CD4-positive, alpha-beta memory T cell (primary cell): Measurements from ENCODE around the gene ANKRD28. TPM values are rescaled to one million over a fixed set of nuclear protein-coding genes. Genes with fewer than 3 reads are reported as not detected.
A peak's percentile ranks its signal among the peaks of the same experiment; 100 is the strongest.

ENCODE experiments used
- CTCF ChIA-PET: fragments of 350-600 bp; sonication (Branson Sonifier 250); formaldehyde crosslinking; loops from one replicate; lab custom pipeline; 2021; ENCODE audit warnings: inconsistent platforms; ENCODE audit not compliant: partially characterized antibody; lab: Charles Lee
- POLR2A ChIA-PET: fragments of 350-600 bp; sonication (Branson Sonifier 250); formaldehyde crosslinking; loops from one replicate; lab custom pipeline; 2021; ENCODE audit not compliant: partially characterized antibody; lab: Charles Lee
- DNase-seq, 5 donors: peaks; one replicate each; pipeline versions ENCODE4 v3.0.0 to v3.0.0-alpha.2; 2020 to 2022; ENCODE audit warnings: mixed read lengths in 1 of 5
- H3K27ac ChIP-seq: one replicate; pipeline ENCODE4 v1.7.0; 2013; ENCODE audit warnings: low read depth, low read length
- H3K27me3 ChIP-seq: 2 replicates; pipeline ENCODE4 v1.7.0; 2013; ENCODE audit warnings: mild to moderate bottlenecking, low read length, moderate library complexity; ENCODE audit not compliant: insufficient read depth
- H3K36me3 ChIP-seq: 2 replicates; pipeline ENCODE4 v1.7.0; 2013; ENCODE audit warnings: mild to moderate bottlenecking, low read length, moderate library complexity; ENCODE audit not compliant: insufficient read depth
- H3K4me1 ChIP-seq: 2 replicates; pipeline ENCODE4 v1.7.0; 2013; ENCODE audit warnings: mild to moderate bottlenecking, low read length, moderate library complexity; ENCODE audit not compliant: insufficient read depth
- H3K4me3 ChIP-seq, 2 donors: one replicate each; pipeline ENCODE4 v1.7.0; 2013; ENCODE audit warnings: low read length in 2 of 2, mild to moderate bottlenecking in 1 of 2
- H3K9me3 ChIP-seq, 2 donors: one replicate each; pipeline ENCODE4 v1.7.0; 2013; ENCODE audit warnings: low read length in 2 of 2, control low read depth in 1 of 2; ENCODE audit not compliant: control insufficient read depth in 1 of 2
- H3K27ac Mint-ChIP-seq, 7 donors: one replicate each; pipeline ENCODE4 v1.8.0; 2020 to 2021; ENCODE audit warnings: mixed read lengths in 7 of 7, mild to moderate bottlenecking in 6 of 7, inconsistent platforms in 3 of 7, moderate library complexity in 3 of 7
- H3K27me3 Mint-ChIP-seq, 2 donors: one replicate each; pipeline ENCODE4 v1.8.0; 2020 to 2021; ENCODE audit warnings: mixed read lengths in 2 of 2
- H3K36me3 Mint-ChIP-seq, 2 donors: one replicate each; pipeline ENCODE4 v1.8.0; 2020 to 2021; ENCODE audit warnings: mixed read lengths in 2 of 2, inconsistent platforms in 1 of 2, mild to moderate bottlenecking in 1 of 2
- H3K4me1 Mint-ChIP-seq, 4 donors: one replicate each; pipeline ENCODE4 v1.8.0; 2020 to 2021; ENCODE audit warnings: mixed read lengths in 4 of 4, mild to moderate bottlenecking in 1 of 4
- H3K4me3 Mint-ChIP-seq, 8 donors: one replicate each; pipeline ENCODE4 v1.8.0; 2020 to 2021; ENCODE audit warnings: mixed read lengths in 8 of 8, mild to moderate bottlenecking in 7 of 8, moderate library complexity in 6 of 8, inconsistent platforms in 3 of 8
- H3K9me3 Mint-ChIP-seq, 8 donors: one replicate each; pipeline ENCODE4 v1.8.0; 2020 to 2021; ENCODE audit warnings: mixed read lengths in 8 of 8, mild to moderate bottlenecking in 5 of 8, inconsistent platforms in 3 of 8, moderate library complexity in 1 of 8
- intact Hi-C: fragments of 100-400 bp; cut with micrococcal nuclease; formaldehyde crosslinking; loops from one replicate; pipeline ENCODE4 v1.15.1; 2023
- polyA plus RNA-seq, 2 donors: library from polyadenylated mRNA; unstranded; fragments of 300-500 nt; fragmentation: Illumina TruSeq; gene quantifications; one replicate each; pipeline ENCODE4 v1.2.3, GENCODE V29; 2021
- total RNA-seq, 2 experiments: library from RNA; stranded (reverse); gene quantifications; one replicate each; pipeline ENCODE4 v1.2.3, GENCODE V29; 2021

ANKRD28 gene
- total and polyA plus RNA-seq, 4 experiments from 2014 or later: 8.5 to 42.0 (median 27.2) TPM

DNA sequence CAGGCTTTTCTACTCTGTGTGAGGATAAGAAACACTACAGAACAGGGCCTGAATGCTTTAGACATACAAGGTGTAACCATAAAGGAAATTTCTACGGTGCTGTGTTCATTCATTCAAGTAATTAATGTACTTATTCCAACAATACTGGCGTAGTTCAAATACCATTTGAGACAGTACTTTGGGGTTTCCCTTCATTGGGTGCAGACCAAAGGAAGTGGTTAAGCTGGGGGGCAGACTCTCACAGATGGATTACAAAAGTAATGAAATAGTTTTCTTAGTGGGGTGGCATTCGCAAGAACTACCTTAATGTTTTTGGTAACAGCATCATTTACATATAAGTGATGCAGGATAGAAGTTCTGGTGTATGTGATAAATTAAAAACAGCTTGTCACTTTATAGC, 130.3 kb downstream of the ANKRD28 start:
- Mint-ChIP-seq H3K9me3 (peaks cover 0 to 7% (median 0%) of the 10 kb centered on the region in 8 donors), H3K4me1 (peaks cover 14 to 31% (median 22%) of the 10 kb centered on the region in 4 donors), H3K27ac (peak overlapping the region; percentile 4 to 64 (median 52)), H3K4me3 (peak overlapping the region in 7 of 8 donors; percentile 14 to 56 (median 49)), H3K27me3 (no peaks in the 10 kb centered on the region), H3K36me3 (peaks cover 23 to 34% of the 10 kb centered on the region in 2 donors)
- H3K9me3 ChIP-seq: no peaks in the 10 kb centered on the region
- H3K36me3 ChIP-seq: peaks cover 9% of the 10 kb centered on the region
- H3K27ac ChIP-seq: no peak overlapping the region
- H3K4me3 ChIP-seq: no peak overlapping the region
- POLR2A ChIA-PET: interaction anchor here (1.0 to 1.9 kb wide), 4 partner anchors 19 to 130 kb away, joined by 3 to 5 read pairs (median 3); partner anchors contain the start of genes BTD and HACL1
- peaks cover 17% of the 10 kb centered on the region for H3K4me1 ChIP-seq
- no peaks in the 10 kb centered on the region for H3K27me3 ChIP-seq
- DNase-seq: peak; percentile 58 to 78 (median 65)
- intact Hi-C loops: loop anchor here (5.0 kb wide), 1 partner anchor 35 kb away; no protein-coding TSS in a partner anchor
- CTCF ChIA-PET: interaction anchor here (1.0 to 1.4 kb wide), 3 partner anchors 20 to 144 kb away, joined by 3 to 4 read pairs (median 3); no protein-coding TSS in a partner anchor

DNA sequence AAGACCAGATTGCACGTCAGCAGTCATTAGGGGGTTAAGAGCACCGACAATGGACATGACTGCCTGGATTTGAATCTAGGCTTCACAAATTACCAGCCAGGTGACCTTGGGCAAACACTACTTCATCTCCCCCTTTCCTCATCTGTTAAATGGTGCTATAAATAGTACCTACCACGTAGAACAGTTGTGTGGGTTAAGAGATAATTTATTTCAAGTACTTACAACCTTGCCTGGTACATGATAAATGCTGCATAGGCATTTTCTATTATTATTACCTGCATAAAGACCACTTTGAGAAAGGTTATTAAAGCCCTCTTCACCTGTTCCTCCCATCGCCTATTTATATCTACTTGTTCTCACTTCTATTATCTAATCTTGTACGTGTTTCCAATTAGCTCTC, 131.5 kb downstream of the ANKRD28 start:
- intact Hi-C loops: loop anchor here (5.0 kb wide), 1 partner anchor 34 kb away; no protein-coding TSS in a partner anchor
- ChIA-PET CTCF (interaction anchor here (0.9 to 1.4 kb wide), 2 partner anchors 10 to 36 kb away, joined by 3 read pairs; no protein-coding TSS in a partner anchor), POLR2A (interaction anchor here (0.5 to 1.9 kb wide), 2 partner anchors 65 to 73 kb away, joined by 3 to 5 read pairs; partner anchors contain the start of genes BTD and HACL1)
- Mint-ChIP-seq H3K36me3 (peaks cover 20 to 34% of the 10 kb centered on the region in 2 donors), H3K4me3 (no peak overlapping the region), H3K27me3 (no peaks in the 10 kb centered on the region), H3K4me1 (peaks cover 14 to 33% (median 25%) of the 10 kb centered on the region in 4 donors), H3K27ac (no peak overlapping the region), H3K9me3 (peaks cover 0 to 13% (median 5%) of the 10 kb centered on the region in 8 donors)
- Histone ChIP-seq H3K9me3 (no peaks in the 10 kb centered on the region), H3K27ac (no peak overlapping the region), H3K27me3 (no peaks in the 10 kb centered on the region), H3K4me1 (peaks cover 17% of the 10 kb centered on the region), H3K4me3 (no peak overlapping the region), H3K36me3 (peaks cover 9% of the 10 kb centered on the region)
- DNase-seq: no peak

DNA sequence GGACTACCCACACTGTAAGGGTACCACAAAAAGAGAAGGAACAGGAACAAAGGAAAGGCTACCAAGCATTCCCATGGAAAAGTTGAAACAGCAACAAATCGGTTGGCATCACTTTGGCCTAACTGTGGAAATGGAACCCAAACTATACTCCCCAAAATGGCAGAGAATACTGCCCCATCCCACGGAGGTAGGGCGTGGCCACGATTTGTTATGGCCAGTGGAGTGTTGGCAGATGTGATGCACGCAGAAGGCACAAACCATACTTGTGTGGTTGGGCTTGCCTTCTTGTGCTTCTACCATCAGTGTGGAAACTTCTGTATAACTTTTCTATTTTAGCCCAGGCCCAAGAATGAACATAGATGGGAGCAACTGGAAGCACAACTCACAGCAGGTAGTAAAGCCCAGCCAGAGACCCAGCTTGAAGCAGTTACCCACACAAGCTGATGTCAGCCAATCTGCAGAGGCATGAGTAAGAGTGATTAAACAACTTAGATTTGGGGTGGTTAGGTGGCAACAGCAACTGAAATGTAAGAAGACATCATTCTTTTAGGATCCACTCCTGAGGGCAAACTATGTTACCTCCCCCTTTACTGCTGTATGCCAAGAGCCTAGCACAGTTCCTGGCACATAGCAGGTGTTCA, 132.1 kb downstream of the ANKRD28 start:
- CTCF ChIA-PET: interaction anchor here (1.0 kb wide), 1 partner anchor 9 kb away, joined by 3 read pairs; no protein-coding TSS in a partner anchor
- H3K36me3 ChIP-seq: peaks cover 9% of the 10 kb centered on the region

DNA sequence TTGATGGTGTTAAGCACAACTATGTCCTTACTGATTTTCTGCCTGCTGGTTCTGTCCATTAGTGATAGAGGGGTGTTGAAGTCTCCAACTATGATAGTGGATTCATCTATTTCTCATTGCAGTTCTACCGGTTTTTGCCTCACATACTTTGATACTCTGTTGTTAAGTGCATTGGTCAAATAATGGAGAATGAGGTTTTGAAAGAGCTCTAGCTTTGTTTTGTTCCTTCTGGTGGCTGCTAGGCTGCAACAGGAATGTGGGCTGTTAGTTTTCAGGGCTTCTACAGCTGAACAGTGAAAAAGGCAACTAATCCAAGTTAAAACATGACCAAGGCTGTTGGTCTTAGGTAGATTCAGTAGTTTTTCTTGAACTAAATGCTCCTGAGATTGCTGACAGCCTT, 133.6 kb downstream of the ANKRD28 start:
- Mint-ChIP-seq H3K4me3 (no peak overlapping the region), H3K9me3 (peaks cover 3 to 18% (median 6%) of the 10 kb centered on the region in 8 donors), H3K4me1 (peaks cover 21 to 46% (median 31%) of the 10 kb centered on the region in 4 donors), H3K36me3 (peaks cover 7 to 21% of the 10 kb centered on the region in 2 donors), H3K27ac (no peak overlapping the region), H3K27me3 (no peaks in the 10 kb centered on the region)
- H3K27ac ChIP-seq: no peak overlapping the region
- H3K4me1 ChIP-seq: peaks cover 29% of the 10 kb centered on the region
- CTCF ChIA-PET: no interaction called here
- no peaks in the 10 kb centered on the region for H3K27me3 ChIP-seq
- intact Hi-C loops: no loop called here
- no peak overlapping the region for H3K4me3 ChIP-seq
- no peaks in the 10 kb centered on the region for H3K36me3 ChIP-seq
- POLR2A ChIA-PET: interaction anchor here (0.9 to 1.3 kb wide), 2 partner anchors 15 to 17 kb away, joined by 4 read pairs; no protein-coding TSS in a partner anchor
- DNase-seq: no peak
- H3K9me3 ChIP-seq: no peaks in the 10 kb centered on the region

More for the DNA sequence above, 132.1 kb downstream of the ANKRD28 start:
- H3K4me1 Mint-ChIP-seq: peaks cover 15 to 34% (median 24%) of the 10 kb centered on the region in 4 donors
- peaks cover 0 to 13% (median 5%) of the 10 kb centered on the region in 8 donors for H3K9me3 Mint-ChIP-seq
- POLR2A ChIA-PET: no interaction called here
- Histone ChIP-seq H3K27me3 (no peaks in the 10 kb centered on the region), H3K4me1 (peaks cover 17% of the 10 kb centered on the region), H3K4me3 (no peak overlapping the region), H3K9me3 (no peaks in the 10 kb centered on the region), H3K27ac (no peak overlapping the region)
- H3K4me3 Mint-ChIP-seq: no peak overlapping the region
- no peak for DNase-seq
- intact Hi-C loops: loop anchor here (5.0 kb wide), 1 partner anchor 33 kb away; no protein-coding TSS in a partner anchor
- H3K36me3 Mint-ChIP-seq: peaks cover 15 to 28% of the 10 kb centered on the region in 2 donors
- H3K27me3 Mint-ChIP-seq: no peaks in the 10 kb centered on the region
- peak overlapping the region in 1 of 7 donors; percentile 21 for H3K27ac Mint-ChIP-seq

DNA sequence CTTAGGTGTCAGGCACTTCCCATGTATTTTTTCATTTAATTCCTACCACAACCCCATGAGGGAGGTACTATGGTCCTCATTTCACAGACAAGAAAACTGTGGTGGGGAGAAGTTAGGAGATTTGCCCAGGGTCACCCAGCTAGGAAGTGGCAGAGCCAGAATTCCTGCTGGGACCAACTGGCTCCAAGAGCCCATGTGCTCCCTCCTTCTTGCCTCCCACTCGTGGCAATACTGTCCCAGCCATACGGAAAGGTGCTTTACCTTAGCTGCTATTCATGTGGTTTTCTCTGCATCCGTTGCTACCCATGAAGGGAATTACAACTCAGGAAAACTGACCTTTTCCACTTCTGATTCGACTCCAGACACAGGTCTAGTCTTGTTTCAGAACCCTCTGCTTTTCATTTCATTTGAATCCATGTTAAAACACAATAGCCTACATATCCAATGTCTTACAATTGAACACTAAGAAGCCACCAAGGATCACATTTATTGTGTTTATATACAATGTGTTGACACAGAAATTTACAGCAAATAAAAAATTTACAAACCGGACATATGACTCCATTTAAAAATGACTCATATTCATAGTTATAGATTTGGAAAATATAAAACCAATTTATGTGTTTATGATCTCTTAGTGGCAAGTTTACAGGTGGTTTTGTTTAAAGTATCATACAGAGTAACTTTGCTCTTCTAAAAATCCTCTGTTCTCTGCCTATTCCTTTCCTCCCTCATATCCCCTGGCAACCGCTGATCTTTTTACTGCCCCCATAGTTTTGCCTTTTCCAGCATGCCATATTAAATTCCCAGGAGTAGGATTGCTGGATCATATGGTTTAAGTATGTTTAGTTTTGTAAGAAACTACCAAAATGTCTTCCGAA, 137.5 kb downstream of the ANKRD28 start:
- Histone ChIP-seq H3K27ac (no peak overlapping the region), H3K27me3 (no peaks in the 10 kb centered on the region), H3K4me1 (peaks cover 14% of the 10 kb centered on the region), H3K36me3 (no peaks in the 10 kb centered on the region), H3K9me3 (peaks cover 0 to 16% of the 10 kb centered on the region in 2 donors), H3K4me3 (no peak overlapping the region)
- POLR2A ChIA-PET: interaction anchor here (0.8 kb wide), 1 partner anchor 59 kb away, joined by 4 read pairs; the partner anchor contains the start of genes BTD and HACL1
- Mint-ChIP-seq H3K4me1 (peaks cover 7 to 28% (median 13%) of the 10 kb centered on the region in 4 donors), H3K27me3 (no peaks in the 10 kb centered on the region), H3K36me3 (peaks cover 8 to 32% of the 10 kb centered on the region in 2 donors), H3K27ac (peak overlapping the region in 1 of 7 donors; percentile 65), H3K9me3 (peaks cover 7 to 54% (median 29%) of the 10 kb centered on the region in 8 donors), H3K4me3 (peak overlapping the region in 1 of 8 donors; percentile 47)
- no peak for DNase-seq
- CTCF ChIA-PET: interaction anchor here (0.6 kb wide), 1 partner anchor 54 kb away, joined by 3 read pairs; no protein-coding TSS in a partner anchor
- intact Hi-C loops: no loop called here

DNA sequence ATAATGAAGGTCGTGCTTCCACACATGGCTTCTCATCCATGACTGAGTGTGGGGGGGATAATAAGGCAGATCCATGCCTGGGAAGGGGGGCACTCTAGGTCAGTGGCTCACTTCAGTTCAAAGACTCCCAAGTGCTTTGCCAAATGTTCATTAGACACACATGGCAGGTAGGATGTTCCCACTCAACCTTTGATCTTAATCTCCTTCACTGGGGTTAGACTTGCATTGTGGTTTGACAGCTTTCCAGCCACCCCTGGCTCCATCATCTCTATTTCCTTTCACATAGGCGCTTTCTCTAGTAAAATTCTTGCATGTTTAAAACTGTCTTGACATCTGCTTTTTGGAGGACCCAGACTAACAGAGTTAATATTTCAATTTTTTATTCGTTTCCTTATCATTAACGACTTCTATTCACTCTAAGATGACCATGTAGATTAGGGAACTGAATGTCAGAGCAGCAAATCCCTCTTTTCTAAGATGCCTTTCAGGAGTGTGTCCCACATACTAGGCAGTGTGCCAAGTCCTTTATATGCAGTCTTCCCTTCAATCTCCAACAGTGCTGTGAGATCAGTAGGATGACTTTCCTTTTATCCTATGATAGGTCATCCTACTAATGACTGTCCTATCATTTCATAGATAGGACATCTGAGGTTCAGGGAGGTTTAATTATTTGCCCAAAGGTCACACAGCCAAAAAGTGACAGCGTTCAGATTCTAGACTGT, 138.4 kb downstream of the ANKRD28 start:
- Mint-ChIP-seq H3K27ac (no peak overlapping the region), H3K27me3 (no peaks in the 10 kb centered on the region), H3K36me3 (peaks cover 8 to 32% of the 10 kb centered on the region in 2 donors)

More for the DNA sequence above, 138.4 kb downstream of the ANKRD28 start:
- H3K27me3 ChIP-seq: no peaks in the 10 kb centered on the region
- intact Hi-C loops: no loop called here
- no peaks in the 10 kb centered on the region for H3K36me3 ChIP-seq
- H3K4me3 Mint-ChIP-seq: peak overlapping the region in 2 of 8 donors; percentile 1 to 60
- ChIA-PET POLR2A (no interaction called here), CTCF (interaction anchor here (0.6 kb wide), 1 partner anchor 55 kb away, joined by 3 read pairs; no protein-coding TSS in a partner anchor)
- H3K9me3 ChIP-seq: peaks cover 0 to 16% of the 10 kb centered on the region in 2 donors
- no peak for DNase-seq
- H3K4me1 Mint-ChIP-seq: peaks cover 7 to 28% (median 13%) of the 10 kb centered on the region in 4 donors
- peaks cover 14% of the 10 kb centered on the region for H3K4me1 ChIP-seq
- H3K27ac ChIP-seq: no peak overlapping the region
- H3K9me3 Mint-ChIP-seq: peaks cover 7 to 60% (median 33%) of the 10 kb centered on the region in 8 donors
- no peak overlapping the region for H3K4me3 ChIP-seq
